ENCODE measurements around the gene GBA2.

GBA2 gene

DNA sequence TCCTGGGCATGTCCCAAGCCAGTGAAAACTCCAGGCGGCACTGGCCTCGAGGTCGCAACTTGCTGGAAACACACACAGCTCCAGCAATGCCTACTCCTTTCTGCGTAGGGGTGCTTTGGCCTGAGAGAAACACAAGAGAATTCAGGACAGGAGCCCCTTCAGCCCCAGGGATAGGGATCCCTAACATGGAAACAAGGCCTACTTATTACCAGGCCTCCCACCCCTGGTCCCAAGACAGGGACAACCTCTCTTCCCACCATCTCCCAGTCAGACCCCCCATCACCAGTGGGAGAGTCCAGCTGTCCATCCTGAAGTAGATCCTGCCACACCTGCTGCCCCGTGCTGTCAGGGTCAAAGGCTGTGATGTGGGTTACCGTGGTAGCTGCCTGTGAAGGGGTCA lies 8.8 kb downstream of the GBA2 start:
- DNase-seq (ENCODE audit: low read depth, low spot score) = no peak
- Histone ChIP-seq H3K9ac (ENCODE audit: insufficient read length) (no peak overlapping the region), H3K27ac (no peak overlapping the region), H3K36me3 (ENCODE audit: insufficient read depth, low read length) (peaks cover 53% of the 10 kb centered on the region; the same call in 1 of the 2 replicates), H3K9me3 (ENCODE audit: low read depth, low read length) (no peaks in the 10 kb centered on the region), H3K4me3 (no peak overlapping the region)
- TF ChIP-seq POLR2AphosphoS5 (IDR thresholded peaks at IDR 0.05; ENCODE audit: borderline replicate concordance, low read depth, low read length) (no peak), FOXP2 (optimal IDR thresholded peaks at IDR 0.05; ENCODE audit: control extremely low read depth, extremely low read length, insufficient read depth) (no peak), EZH2 (IDR thresholded peaks at IDR 0.05) (no peak)

DNA sequence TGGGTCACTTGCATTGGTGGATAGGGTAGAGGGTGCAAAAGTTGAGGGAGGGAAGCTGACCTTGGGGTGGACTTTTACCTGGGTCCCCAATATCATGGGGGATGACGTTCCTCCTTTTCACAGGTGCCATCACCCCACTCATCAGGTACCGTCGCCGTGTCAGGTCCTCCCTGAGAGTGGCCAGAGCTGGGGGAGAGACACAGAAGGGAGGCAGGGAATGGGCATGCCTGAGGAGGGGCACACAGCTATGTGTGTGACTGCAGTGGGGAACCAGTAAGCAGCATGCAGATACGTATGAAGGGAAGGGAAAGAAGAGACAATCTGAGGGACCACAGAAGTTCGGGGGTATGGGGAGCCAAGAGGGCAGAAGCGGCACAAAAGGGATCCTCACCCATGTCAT lies 10.1 kb downstream of the GBA2 start:
- Histone ChIP-seq H3K9me3 (ENCODE audit: low read depth, low read length) (no peaks in the 10 kb centered on the region), H3K36me3 (ENCODE audit: insufficient read depth, low read length) (peaks cover 50% of the 10 kb centered on the region; the same call in 1 of the 2 replicates), H3K27ac (no peak overlapping the region), H3K4me3 (no peak overlapping the region), H3K9ac (ENCODE audit: insufficient read length) (no peak overlapping the region)
- DNase-seq (ENCODE audit: low read depth, low spot score) = no peak
- TF ChIP-seq POLR2AphosphoS5 (IDR thresholded peaks at IDR 0.05; ENCODE audit: borderline replicate concordance, low read depth, low read length) = no peak
- TF ChIP-seq FOXP2 (optimal IDR thresholded peaks at IDR 0.05; ENCODE audit: control extremely low read depth, extremely low read length, insufficient read depth) = no peak
- TF ChIP-seq EZH2 (IDR thresholded peaks at IDR 0.05) = no peak

DNA sequence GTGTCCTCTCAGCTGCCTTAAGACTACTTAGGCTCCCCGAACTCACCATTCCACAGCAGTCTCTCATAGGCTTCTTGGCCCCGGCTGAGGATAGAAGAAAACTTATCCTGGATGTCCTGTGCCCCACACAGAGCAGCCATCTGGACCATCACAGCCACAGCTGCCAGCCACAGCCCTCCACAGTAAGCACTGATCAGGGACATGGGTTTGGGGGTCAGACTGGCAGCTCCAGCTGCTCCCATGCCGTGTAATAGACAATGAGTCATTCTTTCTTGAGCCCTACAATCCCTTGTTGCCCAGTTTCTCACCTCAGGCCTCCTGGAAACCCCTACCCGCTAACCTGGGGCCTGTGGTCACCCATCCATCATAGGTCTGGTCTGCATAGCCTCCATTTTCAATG lies 10.8 kb downstream of the GBA2 start:
- Histone ChIP-seq H3K36me3 (ENCODE audit: insufficient read depth, low read length) (peaks cover 46% of the 10 kb centered on the region; the same call in 1 of the 2 replicates), H3K4me3 (no peak overlapping the region), H3K27ac (no peak overlapping the region), H3K9ac (ENCODE audit: insufficient read length) (no peak overlapping the region), H3K9me3 (ENCODE audit: low read depth, low read length) (no peaks in the 10 kb centered on the region)
- TF ChIP-seq EZH2 (IDR thresholded peaks at IDR 0.05) (no peak), FOXP2 (optimal IDR thresholded peaks at IDR 0.05; ENCODE audit: control extremely low read depth, extremely low read length, insufficient read depth) (no peak), POLR2AphosphoS5 (IDR thresholded peaks at IDR 0.05; ENCODE audit: borderline replicate concordance, low read depth, low read length) (no peak)
- no peak for DNase-seq (ENCODE audit: low read depth, low spot score)

DNA sequence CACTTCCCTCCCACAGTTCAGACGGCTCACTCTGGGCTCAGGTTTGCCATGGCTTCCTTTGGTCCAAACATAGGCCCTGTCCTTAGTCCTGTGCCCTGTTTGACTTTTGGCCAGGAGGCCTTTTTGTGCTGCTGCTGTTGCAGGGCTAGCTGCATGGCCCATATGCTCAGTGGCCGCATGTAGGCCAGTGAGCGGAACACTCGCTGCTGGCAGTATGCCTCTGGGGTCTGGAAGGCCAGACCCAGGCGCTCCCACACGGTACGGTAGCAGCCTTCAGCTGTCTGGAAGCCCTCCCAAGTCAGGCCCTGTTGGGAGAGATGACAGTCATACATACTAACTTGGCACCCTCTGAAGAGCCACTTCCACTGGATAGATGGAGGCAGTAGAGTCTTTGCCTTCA lies 11.9 kb downstream of the GBA2 start:
- Histone ChIP-seq H3K4me3 (no peak overlapping the region), H3K9ac (ENCODE audit: insufficient read length) (no peak overlapping the region), H3K27ac (no peak overlapping the region), H3K9me3 (ENCODE audit: low read depth, low read length) (no peaks in the 10 kb centered on the region), H3K36me3 (ENCODE audit: insufficient read depth, low read length) (peaks cover 46% of the 10 kb centered on the region; the same call in 1 of the 2 replicates)
- TF ChIP-seq EZH2 (IDR thresholded peaks at IDR 0.05) (no peak), POLR2AphosphoS5 (IDR thresholded peaks at IDR 0.05; ENCODE audit: borderline replicate concordance, low read depth, low read length) (no peak), FOXP2 (optimal IDR thresholded peaks at IDR 0.05; ENCODE audit: control extremely low read depth, extremely low read length, insufficient read depth) (no peak)
- DNase-seq (ENCODE audit: low read depth, low spot score) = no peak

DNA sequence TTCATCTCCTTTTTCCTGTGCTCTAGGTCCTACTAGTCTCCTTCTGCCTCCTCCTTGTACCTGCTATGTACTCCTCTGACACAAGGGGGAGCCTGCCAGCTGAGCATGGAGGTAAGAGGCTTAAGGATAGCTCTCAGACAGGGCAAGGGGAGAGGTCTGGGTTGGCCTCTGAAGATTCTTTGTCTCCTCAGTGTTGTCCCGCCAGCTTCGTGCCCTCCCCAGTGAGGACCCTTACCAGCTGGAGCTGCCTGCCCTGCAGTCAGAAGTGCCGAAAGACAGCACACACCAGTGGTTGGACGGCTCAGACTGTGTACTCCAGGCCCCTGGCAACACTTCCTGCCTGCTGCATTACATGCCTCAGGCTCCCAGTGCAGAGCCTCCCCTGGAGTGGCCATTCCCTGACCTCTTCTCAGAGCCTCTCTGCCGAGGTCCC lies 12.8 kb downstream of the GBA2 start:
- TF ChIP-seq FOXP2 (optimal IDR thresholded peaks at IDR 0.05; ENCODE audit: control extremely low read depth, extremely low read length, insufficient read depth) (no peak), EZH2 (IDR thresholded peaks at IDR 0.05) (no peak), POLR2AphosphoS5 (IDR thresholded peaks at IDR 0.05; ENCODE audit: borderline replicate concordance, low read depth, low read length) (no peak)
- no peaks in the 10 kb centered on the region for H3K9me3 ChIP-seq (ENCODE audit: low read depth, low read length)
- H3K27ac ChIP-seq = no peak overlapping the region
- DNase-seq (ENCODE audit: low read depth, low spot score) = peak; percentile 20
- peaks cover 46% of the 10 kb centered on the region; the same call in 1 of the 2 replicates for H3K36me3 ChIP-seq (ENCODE audit: insufficient read depth, low read length)
- H3K9ac ChIP-seq (ENCODE audit: insufficient read length) = no peak overlapping the region
- H3K4me3 ChIP-seq = no peak overlapping the region

DNA sequence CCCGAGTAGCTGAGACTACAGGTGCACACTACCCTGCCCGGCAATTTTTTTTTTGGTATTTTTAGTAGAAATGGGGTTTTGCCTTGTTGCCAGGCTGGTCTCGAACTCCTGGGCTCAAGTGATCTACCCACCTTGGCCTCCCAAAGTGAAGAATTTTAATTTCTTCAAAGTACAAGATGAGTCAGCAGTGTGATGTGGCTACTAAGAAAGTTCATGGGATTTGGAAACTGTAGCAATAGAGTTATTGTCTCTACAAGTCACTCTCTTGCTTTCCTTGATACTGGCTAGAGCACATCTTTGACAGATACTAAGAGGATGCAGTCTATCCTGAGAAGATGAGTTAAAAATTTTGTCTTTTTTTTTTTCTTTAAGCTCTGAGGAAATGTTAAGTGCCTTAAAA lies 14.9 kb downstream of the GBA2 start:
- no peak for DNase-seq (ENCODE audit: low read depth, low spot score)
- H3K27ac ChIP-seq = no peak overlapping the region

DNA sequence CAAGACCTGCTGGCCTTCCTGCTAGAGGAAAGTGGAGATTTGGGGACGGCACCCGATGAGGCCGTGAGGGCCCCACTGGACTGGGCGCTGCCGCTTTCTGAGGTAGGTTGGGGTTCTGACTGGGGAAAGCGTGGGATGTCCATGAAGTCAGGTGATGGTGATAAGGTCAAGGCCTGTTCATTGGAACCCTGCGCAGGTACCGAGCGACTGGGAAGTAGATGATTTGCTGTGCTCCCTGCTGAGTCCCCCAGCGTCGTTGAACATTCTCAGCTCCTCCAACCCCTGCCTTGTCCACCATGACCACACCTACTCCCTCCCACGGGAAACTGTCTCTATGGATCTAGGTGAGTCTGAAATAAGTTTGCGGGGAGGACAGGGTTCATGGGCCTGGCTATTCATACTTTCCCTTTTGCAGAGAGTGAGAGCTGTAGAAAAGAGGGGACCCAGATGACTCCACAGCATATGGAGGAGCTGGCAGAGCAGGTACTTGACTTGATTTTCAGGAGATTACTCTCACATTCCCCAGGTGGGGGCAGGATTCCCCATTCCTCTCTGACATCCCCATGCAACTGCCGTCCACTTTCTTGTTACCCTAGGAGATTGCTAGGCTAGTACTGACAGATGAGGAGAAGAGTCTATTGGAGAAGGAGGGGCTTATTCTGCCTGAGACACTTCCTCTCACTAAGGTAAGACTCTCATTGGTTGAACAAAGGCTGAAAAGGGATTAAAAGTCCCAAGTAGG lies 16.1 kb downstream of the GBA2 start:
- no peak for DNase-seq (ENCODE audit: low read depth, low spot score)
- H3K27ac ChIP-seq = peak overlapping the region; percentile 63

More for the DNA sequence above, 14.9 kb downstream of the GBA2 start:
- no peak overlapping the region for H3K9ac ChIP-seq (ENCODE audit: insufficient read length)
- no peaks in the 10 kb centered on the region for H3K9me3 ChIP-seq (ENCODE audit: low read depth, low read length)
- peaks cover 37% of the 10 kb centered on the region; the same call in 1 of the 2 replicates for H3K36me3 ChIP-seq (ENCODE audit: insufficient read depth, low read length)
- no peak for TF ChIP-seq FOXP2 (optimal IDR thresholded peaks at IDR 0.05; ENCODE audit: control extremely low read depth, extremely low read length, insufficient read depth)
- TF ChIP-seq EZH2 (IDR thresholded peaks at IDR 0.05) = no peak
- TF ChIP-seq POLR2AphosphoS5 (IDR thresholded peaks at IDR 0.05; ENCODE audit: borderline replicate concordance, low read depth, low read length) = no peak
- no peak overlapping the region for H3K4me3 ChIP-seq

GRCh38 chr9:35732185-35732799 lies 16.7 kb downstream of the GBA2 start, which contains the start of the genes CREB3 and TLN1:
CREB3 (plus strand) TSS chr9:35732666; CDS start chr9:35732773, 107 bp downstream.
TLN1 (minus strand) TSS chr9:35732195; CDS start chr9:35725694, 6,501 bp downstream.
- peak; percentile 88 for DNase-seq (ENCODE audit: low read depth, low spot score)
- Histone ChIP-seq H3K27ac (peak within 1 kb of the TSS; percentile 63), H3K36me3 (ENCODE audit: insufficient read depth, low read length) (peaks cover 19% of the 10 kb centered on the region; the same call in 1 of the 2 replicates), H3K9me3 (ENCODE audit: low read depth, low read length) (no peaks in the 10 kb centered on the region), H3K9ac (ENCODE audit: insufficient read length) (peak within 1 kb of the TSS; percentile 95), H3K4me3 (peak within 1 kb of the TSS; percentile 95)
- TF ChIP-seq EZH2 (IDR thresholded peaks at IDR 0.05) (no peak), POLR2AphosphoS5 (IDR thresholded peaks at IDR 0.05; ENCODE audit: borderline replicate concordance, low read depth, low read length) (peak; percentile 94)

More for the DNA sequence above, 16.1 kb downstream of the GBA2 start:
- no peaks in the 10 kb centered on the region for H3K9me3 ChIP-seq (ENCODE audit: low read depth, low read length)
- peak overlapping the region; percentile 95 for H3K9ac ChIP-seq (ENCODE audit: insufficient read length)
- H3K36me3 ChIP-seq (ENCODE audit: insufficient read depth, low read length) = peaks cover 26% of the 10 kb centered on the region; the same call in 1 of the 2 replicates
- peak overlapping the region; percentile 95 for H3K4me3 ChIP-seq
- no peak for TF ChIP-seq EZH2 (IDR thresholded peaks at IDR 0.05)
- no peak for TF ChIP-seq POLR2AphosphoS5 (IDR thresholded peaks at IDR 0.05; ENCODE audit: borderline replicate concordance, low read depth, low read length)
- TF ChIP-seq FOXP2 (optimal IDR thresholded peaks at IDR 0.05; ENCODE audit: control extremely low read depth, extremely low read length, insufficient read depth) = no peak

Data from SK-N-MC (cell line).